H4 (cell line): ENCODE data around the gene ABCC8. TPM values are rescaled to one million over a fixed set of nuclear protein-coding genes. Genes with fewer than 3 reads are reported as not detected.

Experiments used
- DNase-seq: peaks from one replicate; pipeline ENCODE4 v3.0.0-alpha.2; 2015; ENCODE audit warnings: low spot score
- total RNA-seq: library from RNA; depleted of rRNA; stranded (reverse); fragments of >200 nt; shearing (Covaris generic); gene quantifications from 2 replicates; pipeline ENCODE4 v1.2.3, GENCODE V29; 2014

Gene ABCC8
- total RNA-seq, 1 experiment from 2014 or later: not detected

DNA sequence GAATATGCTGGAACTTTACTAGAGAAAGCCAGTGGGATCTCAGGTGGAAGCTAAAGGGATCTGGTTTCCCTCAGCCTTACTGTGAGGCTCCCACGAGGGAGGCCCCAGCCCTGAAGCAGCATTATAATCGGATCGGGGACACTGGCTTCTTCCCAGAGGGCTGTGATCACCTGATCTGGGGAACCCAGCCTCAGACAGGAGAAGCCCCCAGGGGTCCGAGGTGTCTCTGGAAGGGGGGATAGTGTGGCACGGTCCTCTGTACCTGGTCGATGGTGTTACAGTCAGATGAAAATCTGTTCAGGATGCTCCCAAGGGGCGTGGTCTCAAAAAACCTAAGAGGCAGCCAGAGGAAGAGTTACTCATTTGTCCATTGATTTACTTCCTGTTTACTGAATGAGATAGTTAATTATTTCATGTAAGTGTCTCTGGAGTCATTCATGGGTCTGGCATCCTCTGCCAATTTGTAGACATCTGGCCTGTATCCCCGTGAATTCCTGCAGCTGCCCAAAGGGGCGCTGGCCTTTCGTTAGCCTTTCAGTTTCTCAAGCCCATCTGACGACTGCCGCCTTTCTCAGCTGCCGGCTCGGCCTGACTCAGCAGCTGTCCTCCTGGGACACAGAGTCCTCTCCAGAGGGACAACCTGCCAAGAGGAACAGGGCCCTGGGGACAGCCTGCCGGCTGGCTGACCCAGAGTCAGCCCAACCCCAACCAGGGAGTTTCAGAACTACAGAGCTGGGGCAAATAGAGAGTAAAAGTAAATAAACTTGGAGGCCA lies 71.2 kb downstream of the ABCC8 start:
- peak; percentile 90 for DNase-seq

DNA sequence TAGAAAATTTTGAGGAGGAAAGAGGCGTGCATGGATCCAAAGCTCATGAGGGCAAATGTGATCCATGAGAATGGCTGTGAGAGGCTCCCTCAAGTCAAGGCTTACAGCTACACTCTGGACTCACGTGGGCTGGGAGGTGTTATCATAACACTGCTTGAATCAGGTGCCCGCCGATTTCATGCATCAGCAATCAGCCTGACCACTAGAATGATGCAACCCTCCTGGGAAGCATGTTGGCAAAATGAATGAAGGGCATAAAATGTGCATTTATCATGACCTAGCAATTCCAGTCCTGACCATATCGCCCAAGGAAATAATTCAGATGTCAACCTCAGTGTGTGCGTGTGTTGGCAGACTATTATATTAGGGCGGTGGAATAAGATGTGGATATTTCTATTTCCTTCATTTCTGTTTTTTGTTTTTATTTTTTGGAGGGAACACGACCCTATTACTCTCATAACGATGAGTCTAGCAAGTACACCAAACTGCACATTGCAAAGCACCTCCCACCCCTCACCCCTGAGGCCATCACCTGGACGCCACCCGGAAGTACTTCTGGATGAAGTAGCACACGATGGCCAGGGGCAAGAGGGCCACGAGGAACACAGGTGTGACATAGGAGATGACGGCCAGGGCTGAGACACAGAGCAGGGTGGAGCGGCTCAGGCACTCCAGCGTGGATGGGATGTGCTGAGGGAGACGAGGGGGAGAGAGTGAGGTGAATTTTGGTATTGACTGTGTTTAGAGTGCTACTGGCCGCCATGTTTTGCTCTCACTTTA lies 72.5 kb downstream of the ABCC8 start:
- peak; percentile 84 for DNase-seq

- DNase-seq: no peak
Observed at GRCh38 chr11:17402486-17402885, 74.2 kb downstream of the ABCC8 start.

DNA sequence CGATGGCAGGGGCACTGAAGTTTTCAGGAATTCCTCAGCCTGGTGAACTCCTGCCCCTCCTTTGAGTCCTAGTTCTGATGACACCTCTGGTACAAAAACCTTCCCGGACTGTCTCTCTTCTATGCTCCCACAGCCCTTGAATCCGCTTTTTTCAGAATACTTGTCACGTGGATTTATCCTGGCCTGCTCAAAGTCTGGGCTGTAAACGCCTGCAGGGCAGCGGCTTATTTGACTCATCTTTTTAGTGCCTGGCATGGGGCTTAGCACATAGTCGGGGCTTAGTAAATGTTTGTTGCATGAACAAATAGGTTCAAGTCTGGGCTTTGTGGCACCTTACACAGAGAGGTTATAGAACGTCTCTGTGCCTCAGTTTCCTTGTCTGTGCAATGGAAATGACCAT lies 74.8 kb downstream of the ABCC8 start:
- DNase-seq: no peak

GRCh38 chr11:17401316-17401715 lies 75.3 kb downstream of the ABCC8 start:
- no peak for DNase-seq

DNA sequence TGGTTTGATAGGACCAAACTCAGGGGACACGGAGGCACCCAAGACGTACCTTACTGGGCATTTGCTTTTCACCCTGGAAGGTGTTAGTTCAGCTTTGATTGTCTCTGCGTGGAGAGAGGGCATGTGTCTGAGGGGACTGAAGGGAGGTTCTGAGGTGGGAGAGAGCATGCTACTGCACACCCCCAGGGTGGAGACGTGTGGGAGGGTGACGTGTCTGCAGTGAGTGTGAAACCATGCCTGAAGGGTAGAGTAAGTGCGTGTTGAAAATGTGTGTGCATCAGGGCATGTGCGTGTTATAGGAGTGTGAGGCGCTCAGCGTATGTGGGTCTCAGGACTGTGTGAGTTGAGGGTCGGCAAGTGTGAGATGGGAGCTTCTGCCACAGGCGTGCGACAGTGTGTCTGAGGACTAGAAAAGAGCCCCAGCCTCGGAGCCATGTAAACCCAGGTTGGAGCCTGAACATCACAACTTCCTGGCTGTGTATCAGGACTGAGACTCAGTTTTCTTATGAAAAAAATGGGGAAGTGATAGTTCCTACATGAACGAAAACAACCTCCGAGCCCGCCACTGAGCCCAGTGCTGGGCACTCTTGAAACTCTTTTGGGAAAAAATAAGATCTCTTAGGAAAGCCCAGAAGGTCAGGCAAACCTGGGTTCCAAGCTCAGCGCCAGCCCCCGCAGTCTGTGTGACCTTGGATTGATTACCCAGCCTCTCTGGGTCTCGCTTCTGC lies 76.4 kb downstream of the ABCC8 start:
- no peak for DNase-seq

DNA sequence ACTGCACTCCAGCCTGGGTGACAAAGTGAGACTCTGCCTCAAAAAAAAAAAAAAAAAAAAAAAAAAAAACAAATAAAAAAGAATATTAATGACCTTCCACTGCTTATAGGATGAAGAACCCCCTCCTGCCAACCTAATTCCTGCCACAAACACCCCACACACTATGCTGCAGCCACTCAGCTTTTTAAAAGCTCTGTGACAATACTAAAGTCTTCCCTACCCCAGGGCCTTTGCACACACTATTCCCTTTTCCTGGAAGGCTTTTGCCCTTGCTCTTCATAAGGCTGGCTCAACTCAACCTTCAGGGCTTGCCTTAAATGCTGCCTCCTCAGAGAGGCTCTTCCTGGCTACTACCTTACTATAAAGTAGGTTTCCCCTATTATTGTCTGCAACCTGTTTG lies 77.4 kb downstream of the ABCC8 start:
- no peak for DNase-seq

- DNase-seq: no peak
Observed at GRCh38 chr11:17397311-17398002, 79.2 kb downstream of the ABCC8 start.

DNA sequence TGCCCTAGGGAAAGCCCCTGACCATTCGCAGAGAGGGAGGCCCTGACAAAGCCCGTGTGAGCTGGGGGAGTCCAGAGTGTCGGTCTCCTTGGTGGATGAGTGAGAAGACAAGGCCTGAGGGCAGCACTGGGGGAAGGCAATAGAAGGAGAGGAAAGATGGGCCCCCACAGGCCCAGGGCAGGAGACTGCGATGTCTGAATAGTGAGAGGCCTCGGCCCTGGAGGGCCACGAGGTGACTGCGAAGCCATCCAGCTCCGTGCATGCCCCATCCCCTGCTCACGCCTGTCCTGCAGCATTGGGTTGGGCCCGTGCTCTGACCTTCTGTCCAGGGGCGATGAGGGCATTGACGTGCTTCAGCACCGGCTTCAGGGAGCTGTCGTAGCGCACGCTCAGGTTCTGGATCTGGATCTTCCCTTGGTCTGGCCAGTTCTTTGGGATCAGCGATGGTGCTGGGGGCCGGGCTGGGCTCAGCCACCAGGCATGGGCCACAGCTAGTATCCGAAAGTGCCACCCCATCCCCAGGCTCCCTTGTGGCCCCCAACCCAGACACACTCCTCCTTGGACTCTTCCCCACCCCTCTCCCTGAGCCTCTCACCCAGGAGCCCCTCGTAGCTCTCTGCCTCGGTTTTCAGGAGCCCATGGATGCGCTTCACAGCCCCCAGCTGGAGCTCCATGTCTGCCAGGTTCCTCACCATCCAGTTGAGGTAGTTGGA lies 79.9 kb downstream of the ABCC8 start:
- no peak for DNase-seq

DNA sequence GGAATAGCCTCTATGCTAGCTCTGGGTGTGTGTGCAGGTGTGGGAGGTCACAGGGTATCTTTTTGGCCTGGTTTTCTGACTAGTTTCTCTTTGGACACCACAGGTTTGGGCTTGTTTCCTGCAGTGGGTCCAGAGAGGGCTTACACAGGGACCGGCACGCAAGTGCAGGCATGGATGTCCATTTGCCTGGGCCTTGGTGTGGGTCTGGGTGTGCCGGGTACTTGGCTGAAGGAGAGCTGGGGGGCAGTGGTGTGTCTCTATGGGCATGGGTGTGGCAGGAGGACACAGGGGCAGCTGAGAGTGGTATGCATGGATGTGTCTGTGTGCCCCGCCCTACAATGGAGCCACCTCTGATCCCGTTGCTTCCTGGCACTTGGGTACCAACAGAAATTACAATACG lies 80.7 kb downstream of the ABCC8 start:
- DNase-seq: no peak

GRCh38 chr11:17395554-17395961 lies 81.1 kb downstream of the ABCC8 start:
- DNase-seq: no peak

DNA sequence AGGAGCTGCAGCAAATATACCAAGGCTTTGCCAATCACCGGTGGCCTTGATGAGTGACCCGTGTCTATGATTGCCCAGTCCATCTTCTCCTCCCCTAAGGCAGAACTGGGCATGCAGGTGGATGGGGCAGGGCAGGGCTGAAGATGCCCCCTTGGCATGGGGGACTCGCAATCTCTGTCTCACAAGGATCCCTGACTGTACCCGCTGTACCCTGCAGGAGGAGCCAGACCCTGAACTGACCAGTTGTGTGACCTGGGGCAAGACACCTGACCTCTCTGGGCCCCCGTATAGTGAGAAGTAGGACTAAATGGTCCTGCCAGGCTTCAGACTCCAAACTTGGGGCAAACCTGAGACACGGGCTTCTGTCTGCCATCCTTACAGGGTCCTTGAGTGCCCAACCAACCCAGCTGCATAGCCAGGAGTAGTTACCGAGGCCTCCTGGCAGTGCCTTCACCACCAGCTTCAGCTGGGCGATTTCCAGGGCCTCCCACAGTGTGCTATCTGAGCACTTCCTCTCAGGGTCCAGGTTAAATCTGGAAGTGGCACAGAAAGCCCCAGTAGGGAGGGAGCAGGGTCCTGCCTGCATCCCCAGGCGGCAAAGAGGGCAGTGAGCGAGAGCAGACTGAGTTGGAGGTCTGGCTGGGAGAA lies 81.8 kb downstream of the ABCC8 start:
- no peak for DNase-seq

DNA sequence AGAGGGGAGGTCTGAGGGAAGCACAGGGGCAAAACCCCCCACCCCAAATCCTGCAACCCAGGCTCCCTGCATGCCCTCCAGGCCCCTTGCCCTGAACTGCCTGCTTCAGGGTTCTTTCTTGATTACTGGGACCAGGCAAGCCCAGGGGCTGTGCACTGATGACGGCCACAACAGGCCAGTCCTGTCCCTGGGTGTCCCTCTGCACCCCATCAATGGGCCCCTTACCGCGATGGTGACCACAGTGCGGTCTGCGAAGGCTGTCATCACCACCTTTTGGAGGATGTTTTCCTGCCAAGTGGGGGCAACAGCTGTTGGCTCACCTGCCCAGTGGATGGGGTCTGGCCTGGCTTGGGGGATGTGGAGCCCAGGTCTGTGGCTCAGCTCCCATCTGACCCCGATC lies 83.2 kb downstream of the ABCC8 start:
- DNase-seq: no peak

- DNase-seq: no peak
Observed at GRCh38 chr11:17392872-17393271, 83.8 kb downstream of the ABCC8 start.

DNA sequence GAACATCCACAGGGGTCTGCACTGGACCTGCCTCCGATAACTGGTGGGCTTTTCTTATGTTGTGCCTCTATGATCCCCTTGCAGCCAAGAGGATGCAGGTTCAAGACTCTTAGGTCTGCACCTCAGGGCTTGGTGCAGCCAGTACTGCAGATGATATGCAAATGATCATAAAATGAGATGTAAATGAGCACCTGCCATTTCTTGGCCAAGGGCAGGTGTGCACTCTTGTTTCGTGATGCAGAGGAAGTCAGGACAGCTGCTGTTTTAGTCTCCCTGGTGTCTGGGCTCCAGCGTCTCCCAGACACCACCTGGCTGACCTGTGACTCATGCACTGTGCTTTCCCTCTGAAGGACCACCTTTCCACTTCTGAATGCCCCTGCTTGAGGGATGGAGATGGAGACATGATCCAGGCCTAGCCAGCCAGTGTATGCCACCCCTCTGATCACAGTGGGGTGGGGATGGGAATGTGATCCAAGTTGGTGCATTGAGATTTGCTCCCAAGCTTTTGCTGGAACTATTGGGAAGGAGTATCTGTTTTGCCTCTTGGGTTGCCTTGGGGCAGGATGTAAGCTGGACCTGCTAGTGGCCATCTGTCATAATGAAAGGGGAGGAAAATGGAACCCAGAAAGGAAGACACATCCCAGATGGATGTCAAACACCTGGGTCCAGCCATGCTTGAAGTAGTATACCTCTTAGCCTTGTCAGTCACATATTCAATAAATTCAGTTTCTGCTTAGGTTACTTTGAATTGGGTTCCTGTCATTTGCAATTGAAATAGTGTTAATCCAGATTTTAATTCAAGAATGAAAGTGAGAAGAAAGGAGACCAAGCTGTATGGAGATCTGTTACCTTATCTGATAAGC lies 84.9 kb downstream of the ABCC8 start:
- DNase-seq: no peak

- no peak for DNase-seq
Observed at GRCh38 chr11:17389957-17390649, 86.5 kb downstream of the ABCC8 start.

GRCh38 chr11:17389211-17389956 lies 87.3 kb downstream of the ABCC8 start:
- DNase-seq: peak; percentile 50

- no peak for DNase-seq
Observed at GRCh38 chr11:17388609-17389210, 87.9 kb downstream of the ABCC8 start, which contains the start of gene KCNJ11. Gene KCNJ11, minus strand, starts transcription at chr11:17388659. Its CDS starts 568 bp downstream, at chr11:17388091.
